ENCODE measurements around the gene RBM26.

RBM26 gene

GRCh38 chr13:79297128-79297527 is 108.9 kb downstream of the RBM26 start:
- TF ChIP-seq NFIC (IDR thresholded peaks at IDR 0.05) (no peak), TCF12 (IDR thresholded peaks at IDR 0.05; ENCODE audit: low read depth) (no peak), USF1 (IDR thresholded peaks at IDR 0.05) (no peak), REST (IDR thresholded peaks at IDR 0.05; ENCODE audit: low read depth) (no peak), TAF1 (IDR thresholded peaks at IDR 0.05; ENCODE audit: low read depth) (no peak), RAD21 (IDR thresholded peaks at IDR 0.05; ENCODE audit: low read depth) (no peak), FOXM1 (IDR thresholded peaks at IDR 0.05; ENCODE audit: borderline replicate concordance, low read depth) (no peak), MAX (IDR thresholded peaks at IDR 0.05) (no peak)

- TF ChIP-seq TCF12 (IDR thresholded peaks at IDR 0.05; ENCODE audit: low read depth): no peak
Measured at GRCh38 chr13:79295906-79296706, 109.9 kb downstream of the RBM26 start.

- TF ChIP-seq YY1 (IDR thresholded peaks at IDR 0.05; ENCODE audit: low read depth): no peak
Measured at GRCh38 chr13:79290595-79291244, 115.3 kb downstream of the RBM26 start.

- no peak for TF ChIP-seq YY1 (IDR thresholded peaks at IDR 0.05; ENCODE audit: low read depth)
- no peak for TF ChIP-seq EGR1 (IDR thresholded peaks at IDR 0.05)
- TF ChIP-seq TEAD4 (IDR thresholded peaks at IDR 0.05): no peak
- TF ChIP-seq TCF12 (IDR thresholded peaks at IDR 0.05; ENCODE audit: low read depth): no peak
- TF ChIP-seq TAF1 (IDR thresholded peaks at IDR 0.05; ENCODE audit: low read depth): no peak
- no peak for TF ChIP-seq CEBPB (IDR thresholded peaks at IDR 0.05)
- no peak for TF ChIP-seq REST (IDR thresholded peaks at IDR 0.05; ENCODE audit: low read depth)
- TF ChIP-seq CREB1 (IDR thresholded peaks at IDR 0.05; ENCODE audit: low read depth): no peak
- TF ChIP-seq USF1 (IDR thresholded peaks at IDR 0.05): no peak
- TF ChIP-seq FOXM1 (IDR thresholded peaks at IDR 0.05; ENCODE audit: borderline replicate concordance, low read depth): no peak
- TF ChIP-seq EP300 (IDR thresholded peaks at IDR 0.05; ENCODE audit: borderline replicate concordance): no peak
- no peak for TF ChIP-seq MAX (IDR thresholded peaks at IDR 0.05)
- TF ChIP-seq ZBTB7A (IDR thresholded peaks at IDR 0.05; ENCODE audit: low read depth): no peak
- no peak for TF ChIP-seq NFIC (IDR thresholded peaks at IDR 0.05)
- TF ChIP-seq RAD21 (IDR thresholded peaks at IDR 0.05; ENCODE audit: low read depth): no peak
Measured at GRCh38 chr13:79289571-79289970, 116.5 kb downstream of the RBM26 start.

- TF ChIP-seq TEAD4 (IDR thresholded peaks at IDR 0.05): 0 out of 2 replicates have a peak, but pooled peaks have one; percentile 21
- no peak for TF ChIP-seq TCF12 (IDR thresholded peaks at IDR 0.05; ENCODE audit: low read depth)
Measured at GRCh38 chr13:79287939-79288795, 117.9 kb downstream of the RBM26 start.

GRCh38 chr13:79285159-79285558 is 120.9 kb downstream of the RBM26 start:
- TF ChIP-seq TAF1 (IDR thresholded peaks at IDR 0.05; ENCODE audit: low read depth): no peak
- TF ChIP-seq EGR1 (IDR thresholded peaks at IDR 0.05): no peak
- no peak for TF ChIP-seq REST (IDR thresholded peaks at IDR 0.05; ENCODE audit: low read depth)
- no peak for TF ChIP-seq MAX (IDR thresholded peaks at IDR 0.05)
- TF ChIP-seq YY1 (IDR thresholded peaks at IDR 0.05; ENCODE audit: low read depth): no peak
- TF ChIP-seq EP300 (IDR thresholded peaks at IDR 0.05; ENCODE audit: borderline replicate concordance): no peak
- TF ChIP-seq TEAD4 (IDR thresholded peaks at IDR 0.05): no peak
- no peak for TF ChIP-seq NFIC (IDR thresholded peaks at IDR 0.05)
